SU-DHL-6 (cell line): ENCODE results near the gene PKNOX2.

Experiments used
- H2AFZ ChIP-seq: fragments of 200-600 bp; sonication (generic); 2 replicates; pipeline ENCODE4 v1.6.1; 2014; ENCODE audit warnings: low read depth, mild to moderate bottlenecking, moderate library complexity, mixed read lengths, antibody characterized with exemption, low read length; ENCODE audit not compliant: severe bottlenecking
- H3F3A ChIP-seq: fragments of 200-600 bp; shearing (Covaris generic); 2 replicates; pipeline ENCODE4 v1.6.0; 2016; ENCODE audit warnings: antibody characterized with exemption, mild to moderate bottlenecking; ENCODE audit not compliant: insufficient read depth
- H3K27ac ChIP-seq: fragments of 200-600 bp; sonication (generic); 2 replicates; pipeline ENCODE4 v1.5.1; 2016; ENCODE audit warnings: low read depth, mild to moderate bottlenecking, low read length, moderate library complexity, mixed read lengths
- H3K27me3 ChIP-seq: fragments of 200-600 bp; sonication (generic), shearing (Covaris generic); 2 replicates; pipeline ENCODE4 v1.6.0; 2014; ENCODE audit warnings: mild to moderate bottlenecking, low read length
- H3K36me3 ChIP-seq: fragments of 200-600 bp; sonication (generic); 2 replicates; pipeline ENCODE4 v1.6.1; 2014; ENCODE audit warnings: mild to moderate bottlenecking, low read length, mixed read lengths
- H3K4me2 ChIP-seq: fragments of 300-600, 200-600 bp; shearing (Covaris generic), sonication (generic); 2 replicates; pipeline ENCODE4 v1.6.0; 2014; ENCODE audit warnings: low read length, low read depth, mild to moderate bottlenecking; ENCODE audit not compliant: poor library complexity, severe bottlenecking
- H3K4me3 ChIP-seq: fragments of 200-600 bp; sonication (generic); 2 replicates; pipeline ENCODE4 v1.5.1; 2014; ENCODE audit warnings: antibody characterized with exemption, low read length, mild to moderate bottlenecking, mixed read lengths; ENCODE audit not compliant: insufficient read depth, poor library complexity, severe bottlenecking
- H3K79me2 ChIP-seq: fragments of 200-600 bp; sonication (generic); 2 replicates; pipeline ENCODE4 v1.6.1; 2014; ENCODE audit warnings: mild to moderate bottlenecking, low read length, moderate library complexity; ENCODE audit not compliant: insufficient read depth
- H3K9ac ChIP-seq: fragments of 200-600 bp; sonication (generic); 2 replicates; pipeline ENCODE4 v1.7.0; 2014; ENCODE audit warnings: mild to moderate bottlenecking, low read length
- H3K9me2 ChIP-seq: fragments of 200-600 bp; sonication (generic); replicated peaks from 2 replicates; pipeline ENCODE4 v1.6.1; 2014; ENCODE audit warnings: low read length; ENCODE audit not compliant: insufficient read depth
- H3K9me3 ChIP-seq: fragments of 200-600 bp; sonication (generic); 2 replicates; pipeline ENCODE4 v1.6.1; 2014; ENCODE audit warnings: low read length, mixed read lengths; ENCODE audit not compliant: insufficient read depth
- H4K20me1 ChIP-seq: fragments of 200-600 bp; sonication (generic); 2 replicates; pipeline ENCODE4 v1.6.1; 2014; ENCODE audit warnings: low read depth, mild to moderate bottlenecking, antibody characterized with exemption, low read length, moderate library complexity, mixed read lengths
- CTCF ChIP-seq: fragments of 200-600 bp; sonication (generic); IDR thresholded peaks from one replicate; pipeline ENCODE4 v1.5.1; 2017; ENCODE audit warnings: antibody characterized with exemption, mild to moderate bottlenecking, low read length, moderate library complexity; ENCODE audit not compliant: insufficient read depth, poor library complexity, severe bottlenecking
- EZH2phosphoT487 ChIP-seq: fragments of 200-600 bp; sonication (generic), shearing (Covaris generic); conservative IDR thresholded peaks from 2 replicates; pipeline ENCODE4 v1.6.1; 2018; ENCODE audit warnings: mild to moderate bottlenecking, antibody characterized with exemption, low read length, moderate library complexity, mixed read lengths

PKNOX2 gene

DNA sequence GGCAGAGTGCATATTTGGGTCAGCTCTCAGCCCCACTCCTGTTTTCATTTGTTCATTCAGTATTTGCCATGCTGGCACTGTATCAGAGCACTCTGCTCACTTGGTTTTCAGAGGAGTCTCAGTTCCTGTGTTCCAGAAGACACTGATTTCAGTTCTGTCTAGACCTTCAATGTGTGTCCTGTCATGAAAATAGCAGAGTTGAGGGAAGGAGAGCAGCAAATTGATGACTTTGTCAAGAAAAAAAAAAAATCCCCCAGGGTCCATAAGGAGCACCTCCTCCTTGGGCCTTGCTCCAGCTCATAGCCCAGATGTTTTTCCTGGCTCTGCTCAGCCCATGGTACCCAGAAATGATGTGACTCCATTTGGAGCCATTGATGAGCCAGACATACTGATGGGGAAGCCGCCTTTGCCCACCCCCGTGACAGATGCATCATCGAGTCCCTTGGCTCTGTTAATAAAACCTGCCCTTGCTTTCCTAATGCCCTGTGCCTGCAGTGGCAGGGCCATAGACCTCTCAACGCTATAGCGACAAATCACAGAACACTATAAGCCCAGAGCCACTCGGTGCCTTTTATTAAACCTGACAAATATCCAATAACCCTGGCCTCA lies 107.0 kb downstream of the PKNOX2 start:
- H3K79me2 ChIP-seq = no peaks in the 10 kb centered on the region
- no peaks in the 10 kb centered on the region for H3K9me2 ChIP-seq
- H3K36me3 ChIP-seq = no peaks in the 10 kb centered on the region
- TF ChIP-seq CTCF (no peak), EZH2phosphoT487 (no peak)
- no peak overlapping the region for H3K27ac ChIP-seq
- H3K4me3 ChIP-seq = no peak overlapping the region
- H3K9me3 ChIP-seq = no peaks in the 10 kb centered on the region
- H3F3A ChIP-seq = no peaks in the 10 kb centered on the region
- no peak overlapping the region for H3K9ac ChIP-seq
- no peaks in the 10 kb centered on the region for H3K27me3 ChIP-seq
- H2AFZ ChIP-seq = no peak overlapping the region
- H4K20me1 ChIP-seq = no peaks in the 10 kb centered on the region
- H3K4me2 ChIP-seq = no peak overlapping the region

DNA sequence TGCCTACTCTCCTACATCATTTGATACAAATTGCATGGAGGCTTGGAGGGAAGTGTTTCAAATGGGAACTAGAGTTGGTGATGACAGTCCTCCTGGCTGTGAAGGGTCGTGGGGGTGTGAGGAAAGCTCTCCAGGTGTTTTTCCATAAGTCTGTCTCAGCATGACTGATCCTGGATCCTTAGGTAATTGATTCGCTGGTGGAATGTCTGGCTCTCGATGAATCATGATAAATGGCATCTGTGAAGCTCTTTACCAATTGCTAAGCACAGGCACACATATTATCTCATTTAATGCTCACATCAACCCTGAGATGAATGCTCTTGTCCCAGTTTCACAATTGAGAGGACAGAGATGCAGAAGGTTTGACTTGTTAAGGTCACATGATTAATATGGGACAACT lies 107.5 kb downstream of the PKNOX2 start:
- TF ChIP-seq CTCF (no peak), EZH2phosphoT487 (no peak)
- Histone ChIP-seq H2AFZ (no peak overlapping the region), H3F3A (no peaks in the 10 kb centered on the region), H4K20me1 (no peaks in the 10 kb centered on the region), H3K27me3 (no peaks in the 10 kb centered on the region), H3K4me2 (no peak overlapping the region), H3K9me3 (no peaks in the 10 kb centered on the region), H3K4me3 (no peak overlapping the region), H3K36me3 (no peaks in the 10 kb centered on the region), H3K9me2 (no peaks in the 10 kb centered on the region), H3K27ac (no peak overlapping the region), H3K9ac (no peak overlapping the region), H3K79me2 (no peaks in the 10 kb centered on the region)

- H3K4me2 ChIP-seq = no peak overlapping the region
- H3K27me3 ChIP-seq = no peaks in the 10 kb centered on the region
- no peak for TF ChIP-seq EZH2phosphoT487
- no peak for TF ChIP-seq CTCF
- no peaks in the 10 kb centered on the region for H3K36me3 ChIP-seq
- no peaks in the 10 kb centered on the region for H4K20me1 ChIP-seq
- H3K79me2 ChIP-seq = no peaks in the 10 kb centered on the region
- no peak overlapping the region for H3K4me3 ChIP-seq
- no peak overlapping the region for H2AFZ ChIP-seq
- no peak overlapping the region for H3K27ac ChIP-seq
- no peak overlapping the region for H3K9ac ChIP-seq
- H3K9me3 ChIP-seq = no peaks in the 10 kb centered on the region
- H3F3A ChIP-seq = no peaks in the 10 kb centered on the region
- H3K9me2 ChIP-seq = no peaks in the 10 kb centered on the region
Observed at GRCh38 chr11:125272821-125273220, 108.3 kb downstream of the PKNOX2 start.
